ENCODE measurements around the gene POLG. TPM values are rescaled to one million over a fixed set of nuclear protein-coding genes. Genes with fewer than 3 reads are reported as not detected.
"Not testable (repeated sequence)": the region's sequence is repeated elsewhere in the genome, so short reads cannot be mapped to it uniquely, and the experiment has no call there.

The POLG gene
- polyA plus RNA-seq, 1 of the 3 experiments (the other 2 are of a cell fraction): 24.9 TPM

- CTCF ChIA-PET: interaction anchor here (1.3 kb wide), 1 partner anchor 71 kb away, joined by 6 read pairs; no protein-coding TSS in a partner anchor
- H3K36me3 ChIP-seq (replicated peaks in 1 of 2; ENCODE audit: control insufficient read depth in 1 of 2, insufficient read depth in 2 of 2, low read length in 1 of 2): peaks cover 26 to 55% of the 10 kb centered on the region in 2 experiments
- no peak for DNase-seq
Observed at GRCh38 chr15:89278307-89278706, 56.3 kb downstream of the POLG start.

GRCh38 chr15:89277281-89277680 is 57.3 kb downstream of the POLG start:
- H3K4me3 ChIP-seq (ENCODE audit: low read depth in 2 of 2, low read length in 1 of 2); H3K27ac ChIP-seq (ENCODE audit: low read depth in 2 of 2, low read length in 1 of 2); H3K4me1 ChIP-seq (ENCODE audit: control insufficient read depth in 1 of 2, insufficient read depth in 2 of 2, low read depth in 1 of 2, low read length in 1 of 2); H3F3A ChIP-seq (replicated peaks; ENCODE audit: insufficient read depth); H3K9me3 ChIP-seq; H3K9ac ChIP-seq; DNase-seq; H3K9me2 ChIP-seq; H3K27me3 ChIP-seq (ENCODE audit: insufficient read depth); H2AFZ ChIP-seq (ENCODE audit: low read depth); H3K4me2 ChIP-seq; POLR2A ChIA-PET; H3K79me2 ChIP-seq (ENCODE audit: insufficient read depth); H4K20me1 ChIP-seq (ENCODE audit: insufficient read depth): not testable (repeated sequence)
- H3K36me3 ChIP-seq (replicated peaks in 1 of 2; ENCODE audit: control insufficient read depth in 1 of 2, insufficient read depth in 2 of 2, low read length in 1 of 2): peaks cover 23 to 46% of the 10 kb centered on the region in 2 experiments
- CTCF ChIA-PET: interaction anchor here (0.7 to 3.3 kb wide), 3 partner anchors 10 to 89 kb away, joined by 3 to 17 read pairs (median 3); no protein-coding TSS in a partner anchor
- over 99% methylated on average over 4 of the region's 4 CpGs for WGBS (ENCODE audit: low lambda C conversion rate)

More at GRCh38 chr15:89278307-89278706, 56.3 kb downstream of the POLG start:
- Histone ChIP-seq H3K4me2 (no peak overlapping the region), H3K9me3 (no peaks in the 10 kb centered on the region), H3F3A (replicated peaks; ENCODE audit: insufficient read depth) (no peaks in the 10 kb centered on the region), H3K4me1 (ENCODE audit: control insufficient read depth in 1 of 2, insufficient read depth in 2 of 2, low read depth in 1 of 2, low read length in 1 of 2) (no peaks in the 10 kb centered on the region), H3K27me3 (ENCODE audit: insufficient read depth) (no peaks in the 10 kb centered on the region), H3K4me3 (ENCODE audit: low read depth in 2 of 2, low read length in 1 of 2) (no peak overlapping the region), H3K9ac (no peak overlapping the region), H4K20me1 (ENCODE audit: insufficient read depth) (no peaks in the 10 kb centered on the region), H3K9me2 (no peaks in the 10 kb centered on the region), H2AFZ (ENCODE audit: low read depth) (no peak overlapping the region), H3K27ac (ENCODE audit: low read depth in 2 of 2, low read length in 1 of 2) (no peak overlapping the region), H3K79me2 (ENCODE audit: insufficient read depth) (no peaks in the 10 kb centered on the region)
- TF ChIP-seq GABPA (IDR thresholded peaks at IDR 0.05; ENCODE audit: low read depth) (no peak), POLR2AphosphoS5 (IDR thresholded peaks at IDR 0.05; ENCODE audit: low read depth, low read length) (no peak), FOSL2 (IDR thresholded peaks at IDR 0.05; ENCODE audit: borderline replicate concordance, low read depth) (no peak)
- POLR2A ChIA-PET: no interaction called here
- WGBS (ENCODE audit: low lambda C conversion rate): 75% methylated on average over 1 of the region's 1 CpG

Small RNAs within 50 kb of the gene (small RNA-seq; reads per million reads assigned to genes)
- gene MIR6766: 0 reads per million in 7 experiments

Other genes with a start within 250 kb of the POLG start
- gene ABHD2, start 246.4 kb downstream of the POLG start, polyA plus RNA-seq (2012; rRNA removed): 19.2 and 25.7 TPM in 2 replicates
- gene RLBP1, start 113.2 kb downstream of the POLG start, polyA plus RNA-seq (2012; rRNA removed): not detected in 2 replicates
- 13.2 and 15.4 TPM in 2 replicates for gene FANCI, start 90.8 kb downstream of the POLG start, polyA plus RNA-seq (2012; rRNA removed)
- not detected in 2 replicates for gene RHCG, start 161.8 kb upstream of the POLG start, polyA plus RNA-seq (2012; rRNA removed)
- gene TICRR, start 240.6 kb upstream of the POLG start, polyA plus RNA-seq (2012; rRNA removed): 2.0 and 3.2 TPM in 2 replicates

Data from SK-N-SH (cell line).